NOMO-1 treated with dmso at 0.1 percent for 144 hours (cell line): Measurements from ENCODE around the gene QSER1.
A peak's percentile ranks its signal among the peaks of the same experiment; 100 is the strongest.
"Not testable (repeated sequence)": the region's sequence is repeated elsewhere in the genome, so short reads cannot be mapped to it uniquely, and the experiment has no call there.

Experiments used
- DNase-seq: peaks from one replicate; lab custom pipeline; 2025; ENCODE audit not compliant: unreplicated experiment; lab: John Stamatoyannopoulos, UW

The QSER1 gene

GRCh38 chr11:32892355-32893092 lies at the start of gene QSER1:
Gene QSER1 (plus strand): TSS chr11:32892811. CDS start chr11:32893126, 315 bp downstream.
- DNase-seq = peak; percentile 71

- no peak for DNase-seq
These were observed 49.1 kb upstream of the QSER1 start for GRCh38 chr11:32843544-32843943.

- DNase-seq = peak; percentile 25
These were observed 45.1 kb upstream of the QSER1 start for GRCh38 chr11:32847511-32847910.

- no peak for DNase-seq
These were observed 42.9 kb upstream of the QSER1 start for GRCh38 chr11:32849761-32850160.

GRCh38 chr11:32851251-32851650 lies 41.4 kb upstream of the QSER1 start:
- DNase-seq = no peak

- DNase-seq = peak; percentile 56
These were observed 40.4 kb upstream of the QSER1 start for GRCh38 chr11:32852207-32852606.

GRCh38 chr11:32855601-32856000 lies 37.0 kb upstream of the QSER1 start:
- DNase-seq = no peak

GRCh38 chr11:32858731-32859130 lies 33.9 kb upstream of the QSER1 start:
- DNase-seq = no peak

- DNase-seq = no peak
These were observed 30.6 kb upstream of the QSER1 start for GRCh38 chr11:32861850-32862577.

GRCh38 chr11:32864555-32864954 lies 28.1 kb upstream of the QSER1 start:
- no peak for DNase-seq

GRCh38 chr11:32868752-32869151 lies 23.9 kb upstream of the QSER1 start:
- not testable (repeated sequence) for DNase-seq

GRCh38 chr11:32870676-32871075 lies 21.9 kb upstream of the QSER1 start:
- DNase-seq = no peak

- DNase-seq = no peak
These were observed 18.5 kb upstream of the QSER1 start for GRCh38 chr11:32874132-32874531.

- DNase-seq = no peak
These were observed 11.3 kb upstream of the QSER1 start for GRCh38 chr11:32881286-32881685.

GRCh38 chr11:32883421-32883820 lies 9.2 kb upstream of the QSER1 start:
- no peak for DNase-seq

GRCh38 chr11:32884023-32884422 lies 8.6 kb upstream of the QSER1 start:
- DNase-seq = no peak

- no peak for DNase-seq
These were observed 7.7 kb upstream of the QSER1 start for GRCh38 chr11:32884770-32885384.

- no peak for DNase-seq
These were observed 7.1 kb upstream of the QSER1 start for GRCh38 chr11:32885556-32885955.

- no peak for DNase-seq
These were observed 6.4 kb upstream of the QSER1 start for GRCh38 chr11:32886180-32886579.

GRCh38 chr11:32887707-32888383 lies 4.8 kb upstream of the QSER1 start:
- not testable (repeated sequence) for DNase-seq

GRCh38 chr11:32888384-32888710 lies 4.3 kb upstream of the QSER1 start:
- not testable (repeated sequence) for DNase-seq

GRCh38 chr11:32888805-32889204 lies 3.8 kb upstream of the QSER1 start:
- no peak for DNase-seq
